GM18858 (cell line): ENCODE measurements around the gene PAK5.

Experiments used
- ATAC-seq: cut with Tn5 transposase; IDR thresholded peaks from one replicate; pipeline ENCODE4 v1.9.1; 2021; ENCODE audit not compliant: unreplicated experiment

Gene PAK5

DNA sequence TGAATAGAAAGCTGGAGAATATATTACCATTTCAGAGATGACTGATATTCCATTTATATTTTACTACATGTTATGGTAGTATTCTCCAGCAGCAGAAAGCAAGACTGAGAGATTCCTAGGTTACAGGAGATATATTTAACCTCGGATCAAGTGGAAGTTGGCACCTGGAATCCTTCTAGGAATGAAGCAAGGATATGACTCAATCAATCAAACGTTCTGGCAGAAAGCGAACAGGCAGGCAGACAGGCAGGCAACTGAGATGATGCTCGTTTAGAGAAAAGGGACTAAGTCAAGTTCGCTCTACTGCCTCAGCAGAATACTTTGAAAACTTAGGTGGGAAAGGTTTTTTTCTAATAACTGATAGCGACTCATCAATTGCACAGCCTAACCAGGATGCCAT, 46.2 kb downstream of the PAK5 start:
- ATAC-seq, result no peak

- ATAC-seq, result no peak
These were observed 49.7 kb downstream of the PAK5 start for GRCh38 chr20:9789131-9789530.

DNA sequence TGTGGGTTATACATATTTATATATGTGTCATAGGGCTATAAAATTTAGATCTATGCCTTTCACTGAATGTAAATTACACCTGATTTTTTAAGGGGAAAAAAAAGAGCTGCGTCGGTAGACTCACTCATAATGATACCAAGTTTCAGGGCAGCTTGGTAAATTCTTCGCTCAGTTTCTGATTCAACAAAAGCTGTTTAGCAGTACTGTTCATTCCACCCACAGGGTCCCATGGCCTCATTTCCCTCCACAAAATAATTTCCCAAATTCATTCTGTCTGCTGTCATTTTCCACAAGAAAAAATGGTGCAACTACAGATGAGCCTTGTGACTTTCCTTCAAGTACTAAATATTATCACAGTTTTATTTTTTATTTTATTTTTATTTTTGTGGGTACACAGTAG, 63.7 kb downstream of the PAK5 start:
- ATAC-seq, result no peak

- no peak for ATAC-seq
These were observed 68.9 kb downstream of the PAK5 start for GRCh38 chr20:9769954-9770353.

DNA sequence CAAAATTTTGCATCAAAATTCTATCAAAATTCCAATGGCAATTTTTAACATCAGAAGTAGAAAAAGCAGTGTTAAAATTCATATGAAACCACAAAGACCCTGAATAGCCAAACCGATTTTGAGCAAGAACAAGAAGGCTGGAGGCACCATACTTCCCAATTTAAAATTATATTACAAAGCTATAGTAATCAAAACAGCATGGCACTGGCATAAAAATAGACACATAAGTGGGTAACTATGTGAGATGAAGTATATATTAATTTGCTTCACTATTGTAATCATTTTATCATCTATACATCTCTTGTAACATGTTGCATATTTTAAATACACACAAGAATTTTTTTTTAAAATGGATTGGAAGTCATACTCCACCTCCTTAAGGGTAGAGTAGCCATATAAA, 77.4 kb downstream of the PAK5 start:
- ATAC-seq, result no peak

- no peak for ATAC-seq
These were observed 79.5 kb downstream of the PAK5 start for GRCh38 chr20:9759392-9759791.

DNA sequence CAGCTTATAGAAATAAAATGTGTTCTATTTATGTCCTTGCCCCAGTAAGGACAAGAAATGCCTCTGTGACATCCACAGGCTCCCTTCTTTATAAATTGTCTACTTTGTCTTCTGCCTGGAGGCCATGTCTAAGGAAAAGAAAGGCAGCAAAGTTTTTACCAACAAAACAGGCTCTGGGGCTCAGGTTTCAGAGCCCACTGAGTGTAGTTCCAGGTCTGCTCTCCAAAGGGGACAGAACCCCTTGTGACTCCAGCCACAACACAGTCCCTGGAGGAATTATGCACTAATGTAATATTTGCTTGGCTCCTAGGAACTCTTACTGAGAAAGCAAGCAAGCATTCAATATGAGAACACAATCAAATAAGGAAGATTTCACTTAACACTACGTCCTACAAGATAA, 80.1 kb downstream of the PAK5 start:
- ATAC-seq, result no peak

DNA sequence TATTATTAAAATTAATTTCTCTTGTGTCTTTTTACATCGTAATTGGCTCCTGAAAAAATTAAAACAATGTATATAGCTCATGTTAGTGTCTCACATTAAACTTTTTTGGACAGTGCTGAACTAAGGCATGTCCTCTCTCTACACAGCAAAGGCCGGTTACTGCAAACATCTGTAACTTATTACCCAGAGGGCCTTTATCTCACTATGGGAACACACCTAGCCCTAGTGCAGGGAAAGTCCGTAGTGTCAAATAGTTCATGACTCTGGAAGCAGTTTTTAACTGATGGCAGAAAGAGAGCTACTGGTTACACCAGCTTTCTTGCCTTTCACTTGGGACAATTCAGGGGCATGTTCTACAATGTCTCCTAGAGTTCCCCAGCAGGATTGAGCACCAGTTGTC, 82.2 kb downstream of the PAK5 start:
- no peak for ATAC-seq

DNA sequence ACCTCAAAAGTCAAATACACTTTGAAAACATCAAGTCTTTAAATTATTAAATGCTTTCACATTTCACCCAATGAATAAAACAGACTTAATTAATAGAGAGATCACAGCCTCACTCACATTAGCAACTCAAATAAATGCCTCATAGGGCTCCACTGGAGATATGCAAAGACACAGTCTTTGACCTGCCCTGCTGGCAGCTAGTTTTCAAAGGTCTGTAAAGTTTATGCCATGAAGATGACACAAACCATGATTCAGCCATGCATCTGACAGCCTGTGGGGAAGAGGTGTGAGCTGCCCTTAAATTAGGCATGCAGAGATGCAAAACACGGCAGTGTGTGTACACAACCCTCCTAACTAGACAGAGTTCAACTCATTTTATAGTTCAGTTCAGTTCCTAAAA, 83.6 kb downstream of the PAK5 start:
- ATAC-seq, result no peak

- no peak for ATAC-seq
These were observed 94.3 kb downstream of the PAK5 start for GRCh38 chr20:9744551-9744950.

GRCh38 chr20:9743871-9744270, 95.0 kb downstream of the PAK5 start:
- ATAC-seq, result no peak

- ATAC-seq, result no peak
These were observed 96.1 kb downstream of the PAK5 start for GRCh38 chr20:9742821-9743220.

- no peak for ATAC-seq
These were observed 96.9 kb downstream of the PAK5 start for GRCh38 chr20:9741996-9742395.

DNA sequence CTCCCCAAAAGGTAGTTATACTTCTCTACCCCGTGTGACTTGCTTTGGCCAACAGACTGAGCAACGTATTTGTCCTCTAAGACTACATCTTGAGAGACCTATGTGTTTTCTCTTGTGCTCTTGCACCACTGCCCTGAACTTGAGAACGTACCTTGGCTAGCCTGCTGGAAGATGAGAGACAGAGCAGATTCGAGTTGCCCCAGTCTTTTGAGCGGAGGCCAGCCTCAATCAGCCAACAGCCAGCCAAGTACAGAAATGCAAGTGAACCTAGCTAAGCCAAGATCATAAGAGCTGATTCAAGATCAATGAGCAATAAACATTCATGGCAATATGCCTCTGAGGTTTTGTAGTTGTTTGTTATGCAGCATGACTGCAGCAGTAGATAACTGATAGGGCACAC, 98.4 kb downstream of the PAK5 start:
- no peak for ATAC-seq

GRCh38 chr20:9739991-9740390, 98.9 kb downstream of the PAK5 start:
- no peak for ATAC-seq

DNA sequence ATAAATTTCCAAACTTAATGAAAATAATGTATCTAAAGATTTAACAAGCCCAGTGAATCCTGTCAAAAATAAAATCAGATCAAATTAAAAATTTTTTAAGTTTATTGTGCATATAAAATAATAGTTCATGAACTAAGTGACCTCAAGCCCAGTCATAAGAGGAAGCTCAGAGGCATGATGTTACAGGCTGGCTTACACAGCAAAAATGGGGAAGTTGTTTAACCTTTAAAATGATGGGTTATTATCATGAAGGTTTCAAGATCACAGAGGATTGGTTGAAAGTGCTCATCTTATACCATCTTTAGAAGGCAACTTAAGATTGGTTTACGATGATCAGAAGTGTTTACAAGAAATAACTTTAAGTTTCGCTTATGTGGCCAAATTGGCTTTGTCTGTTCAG, 102.5 kb downstream of the PAK5 start:
- no peak for ATAC-seq

- ATAC-seq, result no peak
These were observed 115.2 kb downstream of the PAK5 start for GRCh38 chr20:9723501-9724202.

- ATAC-seq, result no peak
These were observed 127.0 kb downstream of the PAK5 start for GRCh38 chr20:9711872-9712271.

DNA sequence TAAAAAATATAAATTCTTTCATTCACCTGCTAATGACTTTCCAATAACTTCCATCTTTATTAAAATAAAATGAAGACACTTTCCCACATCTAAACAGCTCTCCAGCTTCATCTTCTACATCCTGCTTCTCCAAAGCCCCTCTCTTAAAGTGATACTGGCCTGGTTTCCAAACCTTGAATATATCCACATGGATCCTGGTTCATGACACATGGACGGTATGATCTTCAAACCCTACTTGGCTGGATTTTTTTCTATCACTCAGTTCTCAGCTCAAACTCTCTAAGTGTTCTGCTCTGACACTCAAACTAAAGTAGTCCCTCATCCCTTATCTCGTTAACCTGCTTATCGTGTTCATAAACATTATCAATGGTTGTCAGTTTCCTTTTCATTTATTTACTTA, 128.2 kb downstream of the PAK5 start:
- no peak for ATAC-seq

DNA sequence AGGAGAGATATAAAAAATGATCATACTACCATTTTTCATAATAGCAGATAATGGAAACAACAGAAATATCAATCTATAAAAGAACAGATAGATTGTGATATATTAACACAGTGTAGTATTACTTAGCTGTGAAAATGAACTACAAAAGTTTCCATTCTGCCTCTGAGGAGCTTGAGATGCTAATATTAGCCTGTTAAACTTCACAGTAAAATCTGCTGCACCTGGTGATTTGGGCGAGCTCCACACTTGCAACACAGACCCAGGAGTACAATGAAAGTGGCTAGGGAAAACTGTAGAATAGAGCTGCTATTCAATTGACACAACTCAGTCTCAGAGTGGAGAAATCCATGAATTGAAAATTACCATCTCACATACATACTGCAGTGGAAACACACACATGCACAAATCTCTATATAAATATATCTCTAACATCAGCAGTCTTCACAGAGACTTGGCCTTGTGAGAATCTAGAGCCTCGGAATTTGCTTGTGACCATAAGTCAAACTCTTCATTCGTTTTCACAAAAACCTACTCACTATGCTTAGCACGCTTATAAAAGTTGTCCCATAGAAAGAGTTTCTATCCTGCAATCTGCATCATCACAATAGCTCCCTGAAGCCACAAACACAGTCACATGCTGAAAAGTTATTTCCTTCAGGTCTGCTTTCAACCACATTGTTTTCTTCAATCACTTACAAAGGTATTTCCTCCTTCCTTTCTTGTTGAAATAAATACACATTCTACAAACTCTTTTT, 133.0 kb downstream of the PAK5 start:
- no peak for ATAC-seq

GRCh38 chr20:9699181-9699580, 139.7 kb downstream of the PAK5 start:
- no peak for ATAC-seq

- no peak for ATAC-seq
These were observed 149.8 kb downstream of the PAK5 start for GRCh38 chr20:9689041-9689440.

- no peak for ATAC-seq
These were observed 152.0 kb downstream of the PAK5 start for GRCh38 chr20:9686866-9687265.
